Progenitor cell of endocrine pancreas (in vitro differentiated cells): ENCODE measurements around the gene XYLT2. TPM values are rescaled to one million over a fixed set of nuclear protein-coding genes. Genes with fewer than 3 reads are reported as not detected.

Experiments used
- DNase-seq: peaks from one replicate; pipeline ENCODE4 v3.0.0; 2021; ENCODE audit warnings: low spot score; ENCODE audit not compliant: unreplicated experiment
- H3K27ac Mint-ChIP-seq: 2 replicates; pipeline ENCODE4 v1.8.0; 2021; ENCODE audit warnings: mild to moderate bottlenecking, moderate library complexity, mixed read lengths
- H3K27me3 Mint-ChIP-seq: 2 replicates; pipeline ENCODE4 v1.8.0; 2021; ENCODE audit warnings: mixed read lengths
- H3K36me3 Mint-ChIP-seq: 2 replicates; pipeline ENCODE4 v1.8.0; 2022; ENCODE audit warnings: mixed read lengths; ENCODE audit not compliant: insufficient read depth
- H3K4me1 Mint-ChIP-seq: 2 replicates; pipeline ENCODE4 v1.8.0; 2021; ENCODE audit warnings: low read depth, mixed read lengths
- H3K4me3 Mint-ChIP-seq: 2 replicates; pipeline ENCODE4 v1.8.0; 2021; ENCODE audit warnings: low read depth, mild to moderate bottlenecking, moderate library complexity, mixed read lengths
- H3K9me3 Mint-ChIP-seq: 2 replicates; pipeline ENCODE4 v1.8.0; 2021; ENCODE audit warnings: low read depth, mixed read lengths
- CTCF ChIP-seq: fragments of 200-600 bp; sonication (generic); IDR thresholded peaks from one replicate; pipeline ENCODE4 v1.5.0; 2021; ENCODE audit warnings: antibody characterized with exemption, mild to moderate bottlenecking; ENCODE audit not compliant: unreplicated experiment
- total RNA-seq: library from RNA; stranded (reverse); gene quantifications from 2 replicates; pipeline ENCODE4 v1.2.1, GENCODE V29; 2021

XYLT2 gene
- total RNA-seq, 1 donor from 2014 or later = 28.6 TPM

GRCh38 chr17:50308666-50309065 lies 37.3 kb upstream of the XYLT2 start:
- no peak for DNase-seq
- H3K9me3 Mint-ChIP-seq = no peaks in the 10 kb centered on the region
- H3K36me3 Mint-ChIP-seq = no peaks in the 10 kb centered on the region
- H3K4me1 Mint-ChIP-seq = peaks cover 4% of the 10 kb centered on the region
- peaks cover 30% of the 10 kb centered on the region for H3K27me3 Mint-ChIP-seq
- H3K27ac Mint-ChIP-seq = peak overlapping the region; percentile 33
- TF ChIP-seq CTCF = no peak
- H3K4me3 Mint-ChIP-seq = no peak overlapping the region

- Mint-ChIP-seq H3K4me1 (no peaks in the 10 kb centered on the region), H3K9me3 (no peaks in the 10 kb centered on the region), H3K36me3 (no peaks in the 10 kb centered on the region), H3K4me3 (no peak overlapping the region), H3K27ac (no peak overlapping the region), H3K27me3 (peaks cover 28% of the 10 kb centered on the region)
- no peak for TF ChIP-seq CTCF
- DNase-seq = no peak
These were observed 35.3 kb upstream of the XYLT2 start for GRCh38 chr17:50310455-50311111.

GRCh38 chr17:50311112-50311460 lies 34.8 kb upstream of the XYLT2 start:
- no peak overlapping the region for H3K27ac Mint-ChIP-seq
- H3K4me1 Mint-ChIP-seq = no peaks in the 10 kb centered on the region
- no peaks in the 10 kb centered on the region for H3K36me3 Mint-ChIP-seq
- H3K9me3 Mint-ChIP-seq = no peaks in the 10 kb centered on the region
- no peak overlapping the region for H3K4me3 Mint-ChIP-seq
- DNase-seq = no peak
- peaks cover 28% of the 10 kb centered on the region for H3K27me3 Mint-ChIP-seq
- TF ChIP-seq CTCF = no peak

GRCh38 chr17:50311483-50311882 lies 34.4 kb upstream of the XYLT2 start:
- Mint-ChIP-seq H3K9me3 (no peaks in the 10 kb centered on the region), H3K27me3 (peaks cover 28% of the 10 kb centered on the region), H3K4me3 (no peak overlapping the region), H3K27ac (no peak overlapping the region), H3K4me1 (no peaks in the 10 kb centered on the region), H3K36me3 (no peaks in the 10 kb centered on the region)
- no peak for DNase-seq
- TF ChIP-seq CTCF = no peak

GRCh38 chr17:50312308-50312707 lies 33.6 kb upstream of the XYLT2 start:
- Mint-ChIP-seq H3K27me3 (peaks cover 28% of the 10 kb centered on the region), H3K9me3 (no peaks in the 10 kb centered on the region), H3K4me3 (no peak overlapping the region), H3K27ac (no peak overlapping the region), H3K4me1 (no peaks in the 10 kb centered on the region), H3K36me3 (no peaks in the 10 kb centered on the region)
- no peak for DNase-seq
- TF ChIP-seq CTCF = no peak
